Esophagus muscularis mucosa (tissue), 4 donors: Measurements from ENCODE around the gene LAMA5.

ENCODE experiments used
- EP300 ChIP-seq: sonication (generic); formaldehyde crosslinking; IDR thresholded peaks from one replicate; pipeline ENCODE4 v1.6.1; 2017; ENCODE audit warnings: antibody characterized with exemption
- POLR2AphosphoS5 ChIP-seq, 2 donors: sonication (generic); formaldehyde crosslinking; IDR thresholded peaks; one replicate each; pipeline ENCODE4 v1.6.1; 2017; ENCODE audit warnings: antibody characterized with exemption in 2 of 2
- TF ChIP-seq, protein P1 (sequence below), 3 experiments: fragments of 200-600 bp in 2 of 3; fragments of 450-650 bp in 1 of 3; sonication (generic) in 2 of 3; IDR thresholded peaks; one replicate each; pipeline ENCODE4 v1.5.1; 2017 to 2019; ENCODE audit warnings: antibody characterized with exemption in 3 of 3, mild to moderate bottlenecking in 2 of 3, moderate library complexity in 1 of 3

DNA sequence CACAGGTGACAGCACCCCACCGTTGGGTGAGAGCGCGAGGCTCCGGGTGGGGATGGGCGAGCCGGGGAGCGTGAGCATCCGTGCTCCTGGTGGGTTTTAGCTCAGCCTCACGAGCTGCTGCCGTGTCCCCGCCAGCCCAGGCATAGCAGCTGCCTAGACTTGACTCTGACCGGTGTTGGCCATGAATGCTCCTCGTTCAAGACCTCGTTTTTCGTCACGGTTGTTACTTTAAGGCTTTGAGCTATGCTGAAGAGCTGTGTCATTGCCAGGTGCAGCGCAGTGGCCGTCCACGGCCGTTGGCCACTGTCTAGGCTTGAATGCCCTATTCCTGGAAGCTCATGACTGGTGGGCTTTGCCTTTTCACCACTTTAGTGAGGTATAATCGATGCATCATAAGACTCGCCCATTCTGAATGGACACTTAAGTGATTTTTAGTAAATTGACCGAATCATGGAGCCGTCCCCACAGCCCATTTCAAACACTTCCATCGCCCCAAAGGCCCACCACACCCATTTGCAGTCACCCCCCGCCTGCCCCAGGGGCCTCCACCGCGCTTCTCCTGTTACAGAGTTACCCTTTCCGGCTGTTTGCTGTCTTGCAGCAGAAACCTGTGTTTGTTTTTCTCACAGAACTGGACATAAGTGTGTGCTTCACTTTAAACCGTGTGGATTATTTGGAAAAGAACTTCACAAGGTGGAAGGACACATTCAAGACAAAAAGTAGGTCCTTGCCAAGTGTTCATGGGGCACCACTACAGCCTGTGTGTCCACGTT lies 85.8 kb downstream of the LAMA5 start:
- TF ChIP-seq EP300 (no peak), POLR2AphosphoS5 (IDR thresholded peaks at IDR 0.05) (no peak)
- TF ChIP-seq, protein P1, sequence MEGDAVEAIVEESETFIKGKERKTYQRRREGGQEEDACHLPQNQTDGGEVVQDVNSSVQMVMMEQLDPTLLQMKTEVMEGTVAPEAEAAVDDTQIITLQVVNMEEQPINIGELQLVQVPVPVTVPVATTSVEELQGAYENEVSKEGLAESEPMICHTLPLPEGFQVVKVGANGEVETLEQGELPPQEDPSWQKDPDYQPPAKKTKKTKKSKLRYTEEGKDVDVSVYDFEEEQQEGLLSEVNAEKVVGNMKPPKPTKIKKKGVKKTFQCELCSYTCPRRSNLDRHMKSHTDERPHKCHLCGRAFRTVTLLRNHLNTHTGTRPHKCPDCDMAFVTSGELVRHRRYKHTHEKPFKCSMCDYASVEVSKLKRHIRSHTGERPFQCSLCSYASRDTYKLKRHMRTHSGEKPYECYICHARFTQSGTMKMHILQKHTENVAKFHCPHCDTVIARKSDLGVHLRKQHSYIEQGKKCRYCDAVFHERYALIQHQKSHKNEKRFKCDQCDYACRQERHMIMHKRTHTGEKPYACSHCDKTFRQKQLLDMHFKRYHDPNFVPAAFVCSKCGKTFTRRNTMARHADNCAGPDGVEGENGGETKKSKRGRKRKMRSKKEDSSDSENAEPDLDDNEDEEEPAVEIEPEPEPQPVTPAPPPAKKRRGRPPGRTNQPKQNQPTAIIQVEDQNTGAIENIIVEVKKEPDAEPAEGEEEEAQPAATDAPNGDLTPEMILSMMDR (IDR thresholded peaks at IDR 0.05), result no peak
